ENCODE data around the gene CCNDBP1.

DNA sequence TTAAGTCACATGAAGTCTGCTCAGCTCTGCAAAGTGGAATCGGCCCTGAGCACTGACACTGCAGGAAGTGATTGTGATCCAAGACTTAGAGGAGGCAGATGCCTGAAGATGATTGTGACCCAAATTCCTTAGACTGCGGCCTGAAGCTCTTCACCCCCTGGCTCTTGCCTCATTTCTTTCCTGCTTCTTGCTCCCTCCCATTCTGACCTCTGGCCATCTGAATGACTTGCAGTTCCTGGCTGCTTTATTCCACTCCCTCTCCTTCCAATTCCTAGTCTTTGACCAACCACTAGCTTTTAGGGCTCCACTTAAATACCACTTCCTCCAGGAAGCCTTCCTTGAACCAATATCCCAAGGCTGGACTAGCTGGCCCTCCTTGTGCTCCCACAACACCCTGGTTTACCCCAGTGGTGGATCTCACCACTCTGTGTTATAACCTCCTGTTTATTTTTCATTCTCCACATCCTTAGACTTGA is 45.5 kb downstream of the CCNDBP1 start:
- TF ChIP-seq, protein P1, sequence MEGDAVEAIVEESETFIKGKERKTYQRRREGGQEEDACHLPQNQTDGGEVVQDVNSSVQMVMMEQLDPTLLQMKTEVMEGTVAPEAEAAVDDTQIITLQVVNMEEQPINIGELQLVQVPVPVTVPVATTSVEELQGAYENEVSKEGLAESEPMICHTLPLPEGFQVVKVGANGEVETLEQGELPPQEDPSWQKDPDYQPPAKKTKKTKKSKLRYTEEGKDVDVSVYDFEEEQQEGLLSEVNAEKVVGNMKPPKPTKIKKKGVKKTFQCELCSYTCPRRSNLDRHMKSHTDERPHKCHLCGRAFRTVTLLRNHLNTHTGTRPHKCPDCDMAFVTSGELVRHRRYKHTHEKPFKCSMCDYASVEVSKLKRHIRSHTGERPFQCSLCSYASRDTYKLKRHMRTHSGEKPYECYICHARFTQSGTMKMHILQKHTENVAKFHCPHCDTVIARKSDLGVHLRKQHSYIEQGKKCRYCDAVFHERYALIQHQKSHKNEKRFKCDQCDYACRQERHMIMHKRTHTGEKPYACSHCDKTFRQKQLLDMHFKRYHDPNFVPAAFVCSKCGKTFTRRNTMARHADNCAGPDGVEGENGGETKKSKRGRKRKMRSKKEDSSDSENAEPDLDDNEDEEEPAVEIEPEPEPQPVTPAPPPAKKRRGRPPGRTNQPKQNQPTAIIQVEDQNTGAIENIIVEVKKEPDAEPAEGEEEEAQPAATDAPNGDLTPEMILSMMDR (IDR thresholded peaks at IDR 0.05 in 8 of 11, conservative IDR thresholded peaks at IDR 0.05 in 3 of 11), result no peak
- no peak for TF ChIP-seq POLR2A (IDR thresholded peaks at IDR 0.05)
